ENCODE data around the gene TBL1X. TPM values are rescaled to one million over a fixed set of nuclear protein-coding genes. Genes with fewer than 3 reads are reported as not detected.

Gene TBL1X
- total and polyA plus RNA-seq, 2 donors (not counting 3 experiments of a cell fraction or from before 2014, with no cell fraction given) = 8.7 to 25.3 TPM

- dilution Hi-C loops (cut with MboI; ENCODE audit: extremely low pct_ligation_motif_present, low sequenced_read_pairs) = no loop called here
Observed at GRCh38 chrX:9765737-9766097, 300.9 kb downstream of the TBL1X start, which contains the start of gene GPR143. GPR143 (minus strand) TSS chrX:9765847; CDS start chrX:9765817, 30 bp downstream.

More at GRCh38 chrX:9765737-9766097, 300.9 kb downstream of the TBL1X start, which contains the start of gene GPR143:
- no peak within 1 kb of the TSS for H3K4me2 ChIP-seq (ENCODE audit: insufficient read depth, low read length)
- H3K27me3 ChIP-seq (ENCODE audit: control insufficient read depth in 2 of 2, insufficient read depth in 2 of 2, low read length in 2 of 2) = no peaks in the 10 kb centered on the region
- FAIRE-seq (no peak), DNase-seq (ENCODE audit: low read depth, low spot score) (no peak)
- no peaks in the 10 kb centered on the region for H4K20me1 ChIP-seq (replicated peaks; ENCODE audit: control insufficient read depth, extremely low read depth, insufficient read depth, low read length)
- no peaks in the 10 kb centered on the region for H3K9me3 ChIP-seq (replicated peaks; ENCODE audit: control insufficient read depth, insufficient read depth, low read length)
- H3K36me3 ChIP-seq (ENCODE audit: control insufficient read depth in 2 of 2, extremely low read depth in 1 of 2, insufficient read depth in 2 of 2, low read length in 2 of 2) = no peaks in the 10 kb centered on the region
- no peaks in the 10 kb centered on the region for H3K79me2 ChIP-seq (ENCODE audit: control insufficient read depth, insufficient read depth, low read length)
- no peaks in the 10 kb centered on the region for H3K9me1 ChIP-seq (replicated peaks; ENCODE audit: control insufficient read depth, extremely low read depth, insufficient read depth, low read length)
- H2AFZ ChIP-seq (ENCODE audit: low read depth, low read length) = peak within 1 kb of the TSS; percentile 85
- BruUV-seq (replicated peaks) = no TSS peak
- H3K4me1 ChIP-seq (ENCODE audit: control insufficient read depth, extremely low read depth, insufficient read depth, low read length) = peaks cover 21% of the 10 kb centered on the region
- peak within 1 kb of the TSS in 1 of 3 experiments; percentile 31 for H3K4me3 ChIP-seq (replicated peaks in 1 of 3; ENCODE audit: insufficient read depth in 1 of 3, low read depth in 1 of 3, low read length in 3 of 3)
- ChIA-PET CTCF (interaction anchor here (0.6 kb wide), 1 partner anchor 13 kb away, joined by 3 read pairs; no protein-coding TSS in a partner anchor), POLR2A (no interaction called here)
- H3K27ac ChIP-seq (ENCODE audit: insufficient read depth, low read depth, low read length) = no peak within 1 kb of the TSS
- intact Hi-C loops (cut with micrococcal nuclease) = no loop called here
- no peak for TF ChIP-seq CTCF (IDR thresholded peaks at IDR 0.05; ENCODE audit: extremely low read depth in 1 of 2, insufficient read depth in 1 of 2, low read depth in 1 of 2, low read length in 2 of 2)
- TF ChIP-seq FOS (IDR thresholded peaks at IDR 0.05; ENCODE audit: borderline replicate concordance, insufficient read depth, low read length) = no peak
- TF ChIP-seq POLR2AphosphoS5 (IDR thresholded peaks at IDR 0.05; ENCODE audit: insufficient read depth, low read depth, low read length) = no peak
- TF ChIP-seq EZH2 (IDR thresholded peaks at IDR 0.05; ENCODE audit: borderline replicate concordance, low read depth, low read length, severe bottlenecking) = no peak
- no peak for TF ChIP-seq JUN (IDR thresholded peaks at IDR 0.05; ENCODE audit: borderline replicate concordance, insufficient read depth, insufficient read length, low read depth)
- peak within 1 kb of the TSS; percentile 37 for H3K9ac ChIP-seq (replicated peaks; ENCODE audit: extremely low read depth, insufficient read depth, low read length)

All from endothelial cell of umbilical vein (primary cell).